SK-N-MC (cell line): ENCODE data around the gene TRIM34.
"Not testable (repeated sequence)": the region's sequence is repeated elsewhere in the genome, so short reads cannot be mapped to it uniquely, and the experiment has no call there.

Experiments
- DNase-seq: peaks from one replicate; pipeline ENCODE4 v3.0.0-alpha.2; 2011; ENCODE audit warnings: low read depth, low spot score
- H3K27ac ChIP-seq: fragments of 200-600 bp; sonication (generic); 2 replicates; pipeline ENCODE4 v1.5.1; 2016; ENCODE audit warnings: mixed run types
- H3K36me3 ChIP-seq: fragments of 200-600 bp; sonication (generic); 2 replicates; pipeline ENCODE4 v1.6.1; 2017; ENCODE audit warnings: antibody characterized with exemption, low read length, mixed read lengths; ENCODE audit not compliant: insufficient read depth
- H3K4me3 ChIP-seq: fragments of 200-600 bp; sonication (generic); 2 replicates; pipeline ENCODE4 v1.5.1; 2016
- H3K9ac ChIP-seq: fragments of 200-600 bp; sonication (generic); 2 replicates; pipeline ENCODE4 v1.8.0; 2017; ENCODE audit warnings: mixed run types, mixed read lengths; ENCODE audit not compliant: insufficient read length
- H3K9me3 ChIP-seq: fragments of 200-600 bp; sonication (generic); 2 replicates; pipeline ENCODE4 v1.6.1; 2017; ENCODE audit warnings: low read depth, mild to moderate bottlenecking, antibody characterized with exemption, low read length, moderate library complexity, mixed read lengths
- EZH2 ChIP-seq: fragments of 200-600 bp; sonication (generic); IDR thresholded peaks from one replicate; pipeline ENCODE4 v1.6.1; 2017; ENCODE audit warnings: antibody characterized with exemption
- FOXP2 ChIP-seq: optimal IDR thresholded peaks from 2 replicates; pipeline ENCODE3; 2011; ENCODE audit warnings: mild to moderate bottlenecking, moderate library complexity; ENCODE audit not compliant: insufficient read depth; ENCODE audit errors: extremely low read length, control extremely low read depth
- POLR2AphosphoS5 ChIP-seq: IDR thresholded peaks from 2 replicates; pipeline ENCODE4 v1.6.1; 2012; ENCODE audit warnings: mild to moderate bottlenecking, low read depth, low read length, borderline replicate concordance

Gene TRIM34

GRCh38 chr11:5593146-5593545 lies 31.7 kb upstream of the TRIM34 start:
- no peak for DNase-seq
- TF ChIP-seq EZH2 (no peak), POLR2AphosphoS5 (no peak), FOXP2 (no peak)
- H3K36me3 ChIP-seq = no peaks in the 10 kb centered on the region
- H3K9me3 ChIP-seq = no peaks in the 10 kb centered on the region
- H3K27ac ChIP-seq = no peak overlapping the region
- H3K4me3 ChIP-seq = no peak overlapping the region
- H3K9ac ChIP-seq = no peak overlapping the region

GRCh38 chr11:5596607-5597201 lies 28.1 kb upstream of the TRIM34 start, which contains the start of gene TRIM6:
TRIM6 (plus strand) TSS chr11:5596637; CDS start chr11:5596898, 261 bp downstream.
- no peaks in the 10 kb centered on the region for H3K9me3 ChIP-seq
- TF ChIP-seq FOXP2 (no peak), EZH2 (no peak), POLR2AphosphoS5 (no peak)
- DNase-seq = no peak
- H3K27ac ChIP-seq = no peak within 1 kb of the TSS
- peak within 1 kb of the TSS; percentile 50 for H3K4me3 ChIP-seq
- no peaks in the 10 kb centered on the region for H3K36me3 ChIP-seq
- no peak within 1 kb of the TSS for H3K9ac ChIP-seq

GRCh38 chr11:5597953-5598352 lies 26.8 kb upstream of the TRIM34 start:
- no peaks in the 10 kb centered on the region for H3K36me3 ChIP-seq
- no peak overlapping the region for H3K4me3 ChIP-seq
- no peak for TF ChIP-seq POLR2AphosphoS5
- TF ChIP-seq FOXP2 = no peak
- TF ChIP-seq EZH2 = no peak
- H3K9ac ChIP-seq = no peak overlapping the region
- H3K27ac ChIP-seq = no peak overlapping the region
- H3K9me3 ChIP-seq = no peaks in the 10 kb centered on the region
- DNase-seq = no peak

- TF ChIP-seq FOXP2 (no peak), EZH2 (no peak), POLR2AphosphoS5 (no peak)
- Histone ChIP-seq H3K4me3 (no peak overlapping the region), H3K27ac (no peak overlapping the region), H3K9me3 (no peaks in the 10 kb centered on the region), H3K36me3 (no peaks in the 10 kb centered on the region), H3K9ac (no peak overlapping the region)
- peak; percentile 16 for DNase-seq
Observed at GRCh38 chr11:5600374-5600851, 24.4 kb upstream of the TRIM34 start.

GRCh38 chr11:5602791-5603190 lies 22.0 kb upstream of the TRIM34 start:
- not testable (repeated sequence) for H3K4me3 ChIP-seq, H3K9ac ChIP-seq, H3K36me3 ChIP-seq, DNase-seq, H3K27ac ChIP-seq, H3K9me3 ChIP-seq

- Histone ChIP-seq H3K9ac (no peak overlapping the region), H3K27ac (no peak overlapping the region), H3K9me3 (no peaks in the 10 kb centered on the region), H3K36me3 (no peaks in the 10 kb centered on the region), H3K4me3 (no peak overlapping the region)
- no peak for DNase-seq
- TF ChIP-seq EZH2 = no peak
- no peak for TF ChIP-seq POLR2AphosphoS5
Observed at GRCh38 chr11:5603326-5603725, 21.5 kb upstream of the TRIM34 start.

GRCh38 chr11:5604896-5605295 lies 19.9 kb upstream of the TRIM34 start:
- H3K36me3 ChIP-seq = no peaks in the 10 kb centered on the region
- H3K27ac ChIP-seq = no peak overlapping the region
- no peak overlapping the region for H3K4me3 ChIP-seq
- no peak overlapping the region for H3K9ac ChIP-seq
- no peak for DNase-seq
- TF ChIP-seq POLR2AphosphoS5 (no peak), FOXP2 (no peak), EZH2 (no peak)
- no peaks in the 10 kb centered on the region for H3K9me3 ChIP-seq

GRCh38 chr11:5605849-5606248 lies 19.0 kb upstream of the TRIM34 start:
- TF ChIP-seq POLR2AphosphoS5 (no peak), FOXP2 (no peak), EZH2 (no peak)
- no peaks in the 10 kb centered on the region for H3K36me3 ChIP-seq
- H3K9ac ChIP-seq = no peak overlapping the region
- H3K9me3 ChIP-seq = no peaks in the 10 kb centered on the region
- no peak for DNase-seq
- no peak overlapping the region for H3K27ac ChIP-seq
- no peak overlapping the region for H3K4me3 ChIP-seq

- Histone ChIP-seq H3K9me3 (no peaks in the 10 kb centered on the region), H3K27ac (no peak overlapping the region), H3K36me3 (no peaks in the 10 kb centered on the region), H3K9ac (no peak overlapping the region), H3K4me3 (no peak overlapping the region)
- TF ChIP-seq FOXP2 = no peak
- TF ChIP-seq EZH2 = no peak
- TF ChIP-seq POLR2AphosphoS5 = no peak
- DNase-seq = no peak
Observed at GRCh38 chr11:5608808-5609207, 16.0 kb upstream of the TRIM34 start.
